Measurements from ENCODE around the gene YOD1.

YOD1 gene

DNA sequence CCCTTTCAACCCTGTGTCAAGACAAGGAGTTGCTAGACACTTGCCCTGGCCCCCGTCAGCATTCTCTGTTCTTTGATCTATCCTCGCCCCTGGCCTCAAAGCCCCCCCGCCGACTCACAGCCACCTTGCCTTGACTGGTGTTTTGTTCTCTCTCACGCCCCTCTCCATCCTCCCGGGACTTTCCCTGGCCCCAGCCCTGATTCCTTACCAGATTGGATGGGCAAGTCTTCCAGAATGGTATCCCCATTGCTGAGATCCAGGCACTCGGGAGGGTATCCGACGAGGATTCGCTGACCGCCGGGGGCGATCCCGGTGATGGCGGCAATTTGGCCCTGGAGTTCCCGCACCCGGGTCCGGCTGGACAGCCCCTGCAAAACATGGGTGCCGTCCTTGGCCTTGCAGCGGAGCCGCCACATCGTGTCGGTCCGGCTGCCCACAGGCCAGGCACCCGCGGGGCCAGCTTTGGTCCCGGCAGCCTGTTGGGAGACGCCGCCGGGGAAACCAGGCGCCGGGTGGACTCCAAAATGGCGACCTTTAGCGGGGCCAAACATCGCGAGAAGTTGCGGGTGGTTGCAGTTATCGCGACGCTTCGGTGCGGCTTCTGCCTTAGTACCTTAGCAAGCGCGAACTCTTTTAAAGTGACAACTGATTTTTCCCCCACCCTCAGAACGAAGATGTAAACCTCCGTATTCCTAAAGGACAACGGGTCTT is 373 bp downstream of the YOD1 start:
- H3K4me2 ChIP-seq (ENCODE audit: low read length, poor library complexity, severe bottlenecking), result peak overlapping the region; percentile 62
- H3K27ac ChIP-seq (ENCODE audit: low read length, poor library complexity, severe bottlenecking), result peak overlapping the region; percentile 96
- no peaks in the 10 kb centered on the region for H3K9me3 ChIP-seq (ENCODE audit: control insufficient read depth, low read length)
- peak; percentile 94 for DNase-seq
- H2BK15ac ChIP-seq (ENCODE audit: low read depth, poor library complexity, severe bottlenecking), result peak overlapping the region; percentile 21
- H2AFZ ChIP-seq (ENCODE audit: low read depth, low read length), result peak overlapping the region; percentile 83
- H2BK120ac ChIP-seq (ENCODE audit: low read depth, low read length), result no peak overlapping the region
- peak overlapping the region; percentile 97 for H3K9ac ChIP-seq (ENCODE audit: low read length)
- H3K14ac ChIP-seq (ENCODE audit: low read length in 2 of 2), result peak overlapping the region in 1 of 2 experiments; percentile 23
- WGBS, result under 1% methylated on average over 46 of the region's 47 CpGs
- peak overlapping the region; percentile 92 to 96 for H3K4me3 ChIP-seq (ENCODE audit: insufficient read depth in 1 of 2, low read depth in 1 of 2, low read length in 2 of 2)
- H3K4ac ChIP-seq (ENCODE audit: low read depth in 1 of 2, low read length in 2 of 2), result peak overlapping the region; percentile 73 to 83
- no peaks in the 10 kb centered on the region for H3K79me1 ChIP-seq (replicated peaks; ENCODE audit: low read length, poor library complexity, severe bottlenecking)
- no peaks in the 10 kb centered on the region for H3K27me3 ChIP-seq (ENCODE audit: control insufficient read depth in 1 of 2, insufficient read depth in 1 of 2, low read length in 2 of 2)
- H3K4me1 ChIP-seq (ENCODE audit: control insufficient read depth, insufficient read depth, low read depth, low read length), result peaks cover 6% of the 10 kb centered on the region
- H3K18ac ChIP-seq (ENCODE audit: low read depth in 1 of 2, low read length in 2 of 2), result peak overlapping the region; percentile 93
- H3K36me3 ChIP-seq (ENCODE audit: control insufficient read depth in 1 of 2, insufficient read depth in 2 of 2, low read depth in 1 of 2, low read length in 2 of 2), result peaks cover 2 to 41% of the 10 kb centered on the region in 2 experiments
- H3K23ac ChIP-seq (ENCODE audit: low read length in 2 of 2), result peak overlapping the region in 1 of 2 experiments; percentile 12
- no peak overlapping the region for H2BK12ac ChIP-seq (ENCODE audit: low read length in 2 of 2)
- H2AK5ac ChIP-seq (ENCODE audit: low read length, severe bottlenecking), result peak overlapping the region; percentile 9
- H4K8ac ChIP-seq (ENCODE audit: low read length), result peak overlapping the region; percentile 98
- peak overlapping the region; percentile 84 for H2BK5ac ChIP-seq (ENCODE audit: low read depth, low read length, poor library complexity, severe bottlenecking)
- peak overlapping the region; percentile 77 for H4K91ac ChIP-seq (ENCODE audit: low read length)

GRCh38 chr1:207049974-207050391 is 1.0 kb downstream of the YOD1 start:
- H2AFZ ChIP-seq (ENCODE audit: low read depth, low read length), result no peak overlapping the region
- H2BK12ac ChIP-seq (ENCODE audit: low read length in 2 of 2), result no peak overlapping the region
- H2BK120ac ChIP-seq (ENCODE audit: low read depth, low read length), result no peak overlapping the region
- no peaks in the 10 kb centered on the region for H3K79me1 ChIP-seq (replicated peaks; ENCODE audit: low read length, poor library complexity, severe bottlenecking)
- H3K14ac ChIP-seq (ENCODE audit: low read length in 2 of 2), result no peak overlapping the region
- no peak overlapping the region for H3K23ac ChIP-seq (ENCODE audit: low read length in 2 of 2)
- H3K18ac ChIP-seq (ENCODE audit: low read depth in 1 of 2, low read length in 2 of 2), result no peak overlapping the region
- H3K4ac ChIP-seq (ENCODE audit: low read depth in 1 of 2, low read length in 2 of 2), result no peak overlapping the region
- peak overlapping the region; percentile 97 for H3K9ac ChIP-seq (ENCODE audit: low read length)
- no peaks in the 10 kb centered on the region for H3K27me3 ChIP-seq (ENCODE audit: control insufficient read depth in 1 of 2, insufficient read depth in 1 of 2, low read length in 2 of 2)
- H2BK5ac ChIP-seq (ENCODE audit: low read depth, low read length, poor library complexity, severe bottlenecking), result no peak overlapping the region
- H3K36me3 ChIP-seq (ENCODE audit: control insufficient read depth in 1 of 2, insufficient read depth in 2 of 2, low read depth in 1 of 2, low read length in 2 of 2), result peaks cover 2 to 46% of the 10 kb centered on the region in 2 experiments
- H2BK15ac ChIP-seq (ENCODE audit: low read depth, poor library complexity, severe bottlenecking), result no peak overlapping the region
- H3K27ac ChIP-seq (ENCODE audit: low read length, poor library complexity, severe bottlenecking), result peak overlapping the region; percentile 70
- peak; percentile 78 for DNase-seq
- WGBS, result 1% methylated on average over 4 of the region's 6 CpGs
- H4K8ac ChIP-seq (ENCODE audit: low read length), result no peak overlapping the region
- no peak overlapping the region for H2AK5ac ChIP-seq (ENCODE audit: low read length, severe bottlenecking)
- H3K4me1 ChIP-seq (ENCODE audit: control insufficient read depth, insufficient read depth, low read depth, low read length), result peaks cover 6% of the 10 kb centered on the region
- no peak overlapping the region for H4K91ac ChIP-seq (ENCODE audit: low read length)
- peak overlapping the region; percentile 12 for H3K4me2 ChIP-seq (ENCODE audit: low read length, poor library complexity, severe bottlenecking)
- peak overlapping the region; percentile 48 to 96 for H3K4me3 ChIP-seq (ENCODE audit: insufficient read depth in 1 of 2, low read depth in 1 of 2, low read length in 2 of 2)
- no peaks in the 10 kb centered on the region for H3K9me3 ChIP-seq (ENCODE audit: control insufficient read depth, low read length)

DNA sequence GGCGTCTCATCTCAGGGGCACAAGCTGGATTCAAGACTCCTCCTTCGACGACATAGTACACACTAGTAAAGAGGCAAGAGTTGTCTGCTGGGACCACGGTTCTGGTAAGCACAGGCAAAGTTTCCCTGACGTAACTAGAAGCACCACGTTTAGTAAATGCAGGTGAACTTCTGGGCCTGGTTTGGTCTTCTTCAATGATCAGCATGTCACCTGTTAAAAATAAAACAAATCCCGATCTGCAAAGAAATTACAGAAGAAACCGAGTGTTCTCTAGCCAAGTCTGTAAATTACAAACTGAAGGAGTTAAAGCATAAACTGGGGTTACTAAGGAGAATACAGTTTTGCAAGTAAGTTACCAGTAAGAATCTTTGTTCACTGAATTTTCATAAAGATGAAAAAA is 1.5 kb downstream of the YOD1 start:
- peaks cover 6% of the 10 kb centered on the region for H3K4me1 ChIP-seq (ENCODE audit: control insufficient read depth, insufficient read depth, low read depth, low read length)
- H2AK5ac ChIP-seq (ENCODE audit: low read length, severe bottlenecking), result peak overlapping the region; percentile 65
- no peaks in the 10 kb centered on the region for H3K9me3 ChIP-seq (ENCODE audit: control insufficient read depth, low read length)
- no peak overlapping the region for H2BK15ac ChIP-seq (ENCODE audit: low read depth, poor library complexity, severe bottlenecking)
- H3K4me2 ChIP-seq (ENCODE audit: low read length, poor library complexity, severe bottlenecking), result peak overlapping the region; percentile 46
- no peak overlapping the region for H3K27ac ChIP-seq (ENCODE audit: low read length, poor library complexity, severe bottlenecking)
- H2AFZ ChIP-seq (ENCODE audit: low read depth, low read length), result no peak overlapping the region
- no peaks in the 10 kb centered on the region for H3K27me3 ChIP-seq (ENCODE audit: control insufficient read depth in 1 of 2, insufficient read depth in 1 of 2, low read length in 2 of 2)
- no peak overlapping the region for H4K8ac ChIP-seq (ENCODE audit: low read length)
- H3K14ac ChIP-seq (ENCODE audit: low read length in 2 of 2), result no peak overlapping the region
- no peaks in the 10 kb centered on the region for H3K79me1 ChIP-seq (replicated peaks; ENCODE audit: low read length, poor library complexity, severe bottlenecking)
- H2BK5ac ChIP-seq (ENCODE audit: low read depth, low read length, poor library complexity, severe bottlenecking), result no peak overlapping the region
- peak overlapping the region; percentile 97 for H3K9ac ChIP-seq (ENCODE audit: low read length)
- peak overlapping the region in 1 of 2 experiments; percentile 41 for H3K4ac ChIP-seq (ENCODE audit: low read depth in 1 of 2, low read length in 2 of 2)
- DNase-seq, result no peak
- no peak overlapping the region for H2BK12ac ChIP-seq (ENCODE audit: low read length in 2 of 2)
- 83% methylated on average over 7 of the region's 8 CpGs for WGBS
- H3K18ac ChIP-seq (ENCODE audit: low read depth in 1 of 2, low read length in 2 of 2), result no peak overlapping the region
- H3K4me3 ChIP-seq (ENCODE audit: insufficient read depth in 1 of 2, low read depth in 1 of 2, low read length in 2 of 2), result peak overlapping the region in 1 of 2 experiments; percentile 96
- no peak overlapping the region for H2BK120ac ChIP-seq (ENCODE audit: low read depth, low read length)
- peaks cover 2 to 51% of the 10 kb centered on the region in 2 experiments for H3K36me3 ChIP-seq (ENCODE audit: control insufficient read depth in 1 of 2, insufficient read depth in 2 of 2, low read depth in 1 of 2, low read length in 2 of 2)
- H3K23ac ChIP-seq (ENCODE audit: low read length in 2 of 2), result no peak overlapping the region
- no peak overlapping the region for H4K91ac ChIP-seq (ENCODE audit: low read length)

DNA sequence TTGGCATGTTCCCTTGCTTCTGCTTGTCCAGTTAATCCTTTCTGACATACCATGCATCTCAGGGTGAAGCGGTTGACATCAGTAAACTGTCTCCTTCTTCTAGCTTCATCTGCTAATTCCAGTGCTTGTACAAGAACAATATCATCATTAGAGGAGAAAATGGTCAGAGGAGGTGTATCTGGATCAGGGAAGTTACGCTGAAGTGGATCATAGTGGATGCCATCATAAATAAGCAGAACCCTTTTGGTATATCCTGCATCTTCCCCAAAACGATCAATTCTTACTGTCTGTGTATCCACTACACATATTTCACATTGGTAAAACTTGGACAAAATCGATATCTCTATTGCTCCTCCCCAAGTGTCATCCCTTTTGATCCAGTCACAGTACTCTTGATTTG is 2.0 kb downstream of the YOD1 start:
- Histone ChIP-seq H3K27me3 (ENCODE audit: control insufficient read depth in 1 of 2, insufficient read depth in 1 of 2, low read length in 2 of 2) (no peaks in the 10 kb centered on the region), H3K14ac (ENCODE audit: low read length in 2 of 2) (no peak overlapping the region), H3K79me1 (replicated peaks; ENCODE audit: low read length, poor library complexity, severe bottlenecking) (no peaks in the 10 kb centered on the region), H3K9me3 (ENCODE audit: control insufficient read depth, low read length) (no peaks in the 10 kb centered on the region), H2BK5ac (ENCODE audit: low read depth, low read length, poor library complexity, severe bottlenecking) (no peak overlapping the region), H2BK12ac (ENCODE audit: low read length in 2 of 2) (no peak overlapping the region), H3K23ac (ENCODE audit: low read length in 2 of 2) (no peak overlapping the region), H3K18ac (ENCODE audit: low read depth in 1 of 2, low read length in 2 of 2) (no peak overlapping the region), H2BK120ac (ENCODE audit: low read depth, low read length) (no peak overlapping the region), H3K27ac (ENCODE audit: low read length, poor library complexity, severe bottlenecking) (no peak overlapping the region), H3K9ac (ENCODE audit: low read length) (peak overlapping the region; percentile 97), H2BK15ac (ENCODE audit: low read depth, poor library complexity, severe bottlenecking) (no peak overlapping the region), H3K36me3 (ENCODE audit: control insufficient read depth in 1 of 2, insufficient read depth in 2 of 2, low read depth in 1 of 2, low read length in 2 of 2) (peaks cover 2 to 51% of the 10 kb centered on the region in 2 experiments), H4K8ac (ENCODE audit: low read length) (no peak overlapping the region), H4K91ac (ENCODE audit: low read length) (no peak overlapping the region), H2AFZ (ENCODE audit: low read depth, low read length) (no peak overlapping the region), H3K4me1 (ENCODE audit: control insufficient read depth, insufficient read depth, low read depth, low read length) (peaks cover 6% of the 10 kb centered on the region), H2AK5ac (ENCODE audit: low read length, severe bottlenecking) (no peak overlapping the region), H3K4ac (ENCODE audit: low read depth in 1 of 2, low read length in 2 of 2) (no peak overlapping the region), H3K4me2 (ENCODE audit: low read length, poor library complexity, severe bottlenecking) (no peak overlapping the region), H3K4me3 (ENCODE audit: insufficient read depth in 1 of 2, low read depth in 1 of 2, low read length in 2 of 2) (peak overlapping the region in 1 of 2 experiments; percentile 96)
- WGBS, result 95% methylated on average over 3 of the region's 4 CpGs
- no peak for DNase-seq
